HCT116 (cell line): ENCODE data around the gene FSD1L. TPM values are rescaled to one million over a fixed set of nuclear protein-coding genes. Genes with fewer than 3 reads are reported as not detected.
A peak's percentile ranks its signal among the peaks of the same experiment; 100 is the strongest.

Source experiments
- ATAC-seq: fragments of 200-7000 bp; cut with Tn5 transposase; 2 replicates; pipeline ENCODE4 v1.9.1; 2020; ENCODE audit warnings: mild to moderate bottlenecking, moderate library complexity
- BruUV-seq: library from RNA; stranded (reverse); fragments of 400-500 nt; replicated peaks from 2 replicates; lab custom pipeline; 2021; lab: Mats Ljungman, UMichigan
- CTCF ChIA-PET: fragments of 300-600 bp; sonication (Branson Sonifier 250); formaldehyde crosslinking; loops from one replicate; lab custom pipeline; 2021; ENCODE audit warnings: antibody characterized with exemption; lab: Charles Lee
- POLR2A ChIA-PET: fragments of 300-600, 350-600 bp; sonication (Branson Sonifier 250); formaldehyde crosslinking; loops from one replicate; lab custom pipeline; 2021; ENCODE audit warnings: antibody characterized with exemption; lab: Charles Lee
- RAD21 ChIA-PET, 2 experiments: fragments of 300-600 bp; sonication (Branson Sonifier 250); formaldehyde crosslinking; loops; one replicate each; lab custom pipeline; 2023; ENCODE audit warnings: low total read pairs in 2 of 2; ENCODE audit not compliant: uncharacterized antibody in 2 of 2, unreplicated experiment in 2 of 2, low non-redundant PET in 1 of 2; lab: Charles Lee
- DNase-seq: peaks from one replicate; pipeline ENCODE4 v3.0.0-alpha.2; 2010; ENCODE audit warnings: low read depth, low spot score
- H2AFZ ChIP-seq: fragments of 200-600 bp; shearing (Covaris generic), sonication (generic); 2 replicates; pipeline ENCODE4 v1.6.1; 2017; ENCODE audit warnings: low read depth, mixed run types, mixed read lengths, antibody characterized with exemption, low read length; ENCODE audit not compliant: poor library complexity, severe bottlenecking
- H3K27ac ChIP-seq: 2 replicates; pipeline ENCODE4 v1.5.1; 2012; ENCODE audit warnings: low read depth, low read length
- H3K27me3 ChIP-seq: fragments of 200-600 bp; sonication (generic); 2 replicates; pipeline ENCODE4 v1.6.1; 2016; ENCODE audit warnings: mixed run types, low read length, mixed read lengths; ENCODE audit not compliant: insufficient read depth
- H3K36me3 ChIP-seq, 2 experiments: fragments of 200-500 bp in 1 of 2; fragments of 200-600 bp in 1 of 2; sonication (Bioruptor generic) in 1 of 2; sonication (generic) in 1 of 2; 2 replicates each; pipeline versions ENCODE4 v1.5.1 to v1.6.1; 2014 to 2016; ENCODE audit warnings: low read length in 2 of 2, inconsistent platforms in 1 of 2, mixed read lengths in 1 of 2, mixed run types in 1 of 2; ENCODE audit not compliant: insufficient read depth in 2 of 2, control insufficient read depth in 1 of 2
- H3K4me1 ChIP-seq, 2 experiments: fragments of 200-600 bp in 1 of 2; sonication (generic) in 1 of 2; 2 replicates each; pipeline versions ENCODE4 v1.5.1 to v1.6.1; 2012 to 2017; ENCODE audit warnings: low read length in 2 of 2, inconsistent platforms in 1 of 2, mild to moderate bottlenecking in 1 of 2, mixed read lengths in 1 of 2, mixed run types in 1 of 2, moderate library complexity in 1 of 2; ENCODE audit not compliant: insufficient read depth in 2 of 2, control insufficient read depth in 1 of 2
- H3K4me2 ChIP-seq: fragments of 200-600 bp; sonication (generic); 2 replicates; pipeline ENCODE4 v1.6.1; 2017; ENCODE audit warnings: mixed run types, low read length, mixed read lengths
- H3K4me3 ChIP-seq, 2 experiments: fragments of 200-600 bp in 1 of 2; sonication (generic) in 1 of 2; replicated peaks in 1 of 2; 2 replicates each; pipeline ENCODE4 v1.5.1; 2011 to 2016; ENCODE audit warnings: low read length in 2 of 2, control low read depth in 1 of 2, low read depth in 1 of 2, mild to moderate bottlenecking in 1 of 2, mixed read lengths in 1 of 2, mixed run types in 1 of 2
- H3K79me2 ChIP-seq: fragments of 200-600 bp; sonication (generic); 2 replicates; pipeline ENCODE4 v1.6.1; 2017; ENCODE audit warnings: mild to moderate bottlenecking, mixed run types, low read length, moderate library complexity, mixed read lengths; ENCODE audit not compliant: insufficient read depth
- H3K9ac ChIP-seq: fragments of 200-600 bp; sonication (generic); 2 replicates; pipeline ENCODE4 v1.6.1; 2016; ENCODE audit warnings: low read length, mixed read lengths
- H3K9me2 ChIP-seq: fragments of 200-600 bp; sonication (generic), shearing (Covaris generic); 2 replicates; pipeline ENCODE4 v1.6.1; 2017; ENCODE audit warnings: mixed run types, mild to moderate bottlenecking, moderate library complexity; ENCODE audit not compliant: insufficient read depth
- H3K9me3 ChIP-seq, 2 experiments: fragments of 200-500 bp in 1 of 2; fragments of 200-600 bp in 1 of 2; sonication (Bioruptor generic) in 1 of 2; sonication (generic) in 1 of 2; 2 replicates each; pipeline ENCODE4 v1.6.1; 2014 to 2017; ENCODE audit warnings: low read length in 2 of 2, mixed read lengths in 2 of 2, inconsistent platforms in 1 of 2, low read depth in 1 of 2, mild to moderate bottlenecking in 1 of 2, mixed run types in 1 of 2, moderate library complexity in 1 of 2; ENCODE audit not compliant: control insufficient read depth in 1 of 2, insufficient read depth in 1 of 2
- H4K20me1 ChIP-seq: fragments of 200-600 bp; sonication (generic), shearing (Covaris generic); 2 replicates; pipeline ENCODE4 v1.6.1; 2017; ENCODE audit warnings: mixed run types, mild to moderate bottlenecking, moderate library complexity; ENCODE audit not compliant: insufficient read depth
- EGR1 ChIP-seq: IDR thresholded peaks from 2 replicates; pipeline ENCODE4 v1.6.1; 2012; ENCODE audit warnings: low read depth
- RAD21 ChIP-seq: IDR thresholded peaks from 2 replicates; pipeline ENCODE4 v1.6.1; 2012; ENCODE audit warnings: low read depth, mild to moderate bottlenecking
- intact Hi-C: fragments of 100-400 bp; cut with micrococcal nuclease; formaldehyde crosslinking; loops from 2 replicates; pipeline ENCODE4 v1.10.0; 2022
- total RNA-seq: library from RNA; stranded (reverse); gene quantifications from one replicate; pipeline ENCODE4 v1.2.1, GENCODE V29; 2021; ENCODE audit not compliant: unreplicated experiment
- TF ChIP-seq, protein P1 (sequence below), 3 experiments: fragments of 200-600 bp in 1 of 3; sonication (generic) in 1 of 3; IDR thresholded peaks in 2 of 3; conservative IDR thresholded peaks in 1 of 3; 2 replicates each; pipeline ENCODE4 v1.5.1; 2012 to 2017; ENCODE audit warnings: low read depth in 2 of 3, low read length in 2 of 3, antibody characterized with exemption in 1 of 3, borderline replicate concordance in 1 of 3, control low read depth in 1 of 3, mild to moderate bottlenecking in 1 of 3, mixed read lengths in 1 of 3, mixed run types in 1 of 3, moderate library complexity in 1 of 3; ENCODE audit not compliant: insufficient read depth in 1 of 3
- TF ChIP-seq, protein P2 (sequence below): IDR thresholded peaks from 2 replicates; pipeline ENCODE4 v1.6.1; 2011; ENCODE audit warnings: mild to moderate bottlenecking, low read length, moderate library complexity; ENCODE audit not compliant: insufficient replicate concordance; ENCODE audit errors: extremely low read depth

FSD1L gene
- total RNA-seq, 1 experiment from 2014 or later: 5.5 TPM

DNA sequence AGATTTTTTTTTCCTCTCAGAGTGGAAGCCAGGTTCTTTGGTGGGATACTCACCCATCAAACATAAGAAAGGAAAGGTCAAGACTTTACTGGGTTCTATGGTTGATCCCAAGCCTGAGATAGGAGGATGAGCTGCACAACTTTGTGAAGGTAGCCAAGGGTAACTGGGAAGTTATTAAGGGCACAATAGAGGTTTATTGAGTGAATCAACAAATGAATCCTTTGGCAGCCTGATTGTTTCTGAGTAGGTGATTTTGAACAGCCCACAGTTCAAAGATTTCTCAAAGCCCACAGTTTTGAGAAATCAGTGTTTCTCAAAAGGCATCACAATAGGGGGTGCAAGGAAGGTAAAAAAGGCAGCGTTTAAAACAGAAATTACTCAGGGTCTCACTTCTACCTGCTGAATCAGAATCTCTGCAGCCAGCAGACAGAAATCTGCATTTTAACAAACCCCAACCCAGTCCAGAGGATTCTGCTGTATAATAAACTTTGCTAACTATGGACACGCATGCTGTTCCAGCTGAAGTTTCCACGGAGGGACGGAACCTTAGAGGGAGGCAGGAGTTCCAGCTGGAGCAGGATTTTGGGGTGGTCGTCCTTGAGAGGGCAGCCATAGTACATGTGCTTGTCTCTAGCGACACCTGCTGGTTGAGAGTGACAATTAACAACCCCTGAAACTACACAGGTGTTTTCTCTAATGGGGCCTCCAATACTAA is 32.7 kb upstream of the FSD1L start:
- Histone ChIP-seq H3K4me2 (peak overlapping the region; percentile 12), H3K79me2 (no peaks in the 10 kb centered on the region), H3K27me3 (no peaks in the 10 kb centered on the region), H3K36me3 (no peaks in the 10 kb centered on the region), H3K27ac (no peak overlapping the region), H3K9me2 (no peaks in the 10 kb centered on the region), H3K4me1 (no peaks in the 10 kb centered on the region), H3K9ac (no peak overlapping the region), H3K9me3 (no peaks in the 10 kb centered on the region), H4K20me1 (no peaks in the 10 kb centered on the region), H3K4me3 (no peak overlapping the region), H2AFZ (peak overlapping the region; percentile 47)
- TF ChIP-seq EGR1 (no peak), RAD21 (peak; percentile 95)
- TF ChIP-seq, protein P1, sequence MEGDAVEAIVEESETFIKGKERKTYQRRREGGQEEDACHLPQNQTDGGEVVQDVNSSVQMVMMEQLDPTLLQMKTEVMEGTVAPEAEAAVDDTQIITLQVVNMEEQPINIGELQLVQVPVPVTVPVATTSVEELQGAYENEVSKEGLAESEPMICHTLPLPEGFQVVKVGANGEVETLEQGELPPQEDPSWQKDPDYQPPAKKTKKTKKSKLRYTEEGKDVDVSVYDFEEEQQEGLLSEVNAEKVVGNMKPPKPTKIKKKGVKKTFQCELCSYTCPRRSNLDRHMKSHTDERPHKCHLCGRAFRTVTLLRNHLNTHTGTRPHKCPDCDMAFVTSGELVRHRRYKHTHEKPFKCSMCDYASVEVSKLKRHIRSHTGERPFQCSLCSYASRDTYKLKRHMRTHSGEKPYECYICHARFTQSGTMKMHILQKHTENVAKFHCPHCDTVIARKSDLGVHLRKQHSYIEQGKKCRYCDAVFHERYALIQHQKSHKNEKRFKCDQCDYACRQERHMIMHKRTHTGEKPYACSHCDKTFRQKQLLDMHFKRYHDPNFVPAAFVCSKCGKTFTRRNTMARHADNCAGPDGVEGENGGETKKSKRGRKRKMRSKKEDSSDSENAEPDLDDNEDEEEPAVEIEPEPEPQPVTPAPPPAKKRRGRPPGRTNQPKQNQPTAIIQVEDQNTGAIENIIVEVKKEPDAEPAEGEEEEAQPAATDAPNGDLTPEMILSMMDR (IDR thresholded peaks at IDR 0.05 in 2 of 3, conservative IDR thresholded peaks at IDR 0.05 in 1 of 3; ENCODE audit: borderline replicate concordance in 1 of 3, insufficient read depth in 1 of 3, low read depth in 2 of 3, low read length in 2 of 3): peak; percentile 74 to 95 (median 76)
- RAD21 ChIA-PET: no interaction called here
- POLR2A ChIA-PET: no interaction called here
- CTCF ChIA-PET: interaction anchor here (0.5 to 1.9 kb wide), 4 partner anchors 256 to 635 kb away, joined by 3 to 7 read pairs (median 4); no protein-coding TSS in a partner anchor
- intact Hi-C loops: loop anchor here (1.0 to 10.0 kb wide), 6 partner anchors 170 to 634 kb away; partner anchors contain the start of gene SLC44A1
- DNase-seq (peak; percentile 50), ATAC-seq (peak; percentile 90)
- no TSS peak for BruUV-seq

DNA sequence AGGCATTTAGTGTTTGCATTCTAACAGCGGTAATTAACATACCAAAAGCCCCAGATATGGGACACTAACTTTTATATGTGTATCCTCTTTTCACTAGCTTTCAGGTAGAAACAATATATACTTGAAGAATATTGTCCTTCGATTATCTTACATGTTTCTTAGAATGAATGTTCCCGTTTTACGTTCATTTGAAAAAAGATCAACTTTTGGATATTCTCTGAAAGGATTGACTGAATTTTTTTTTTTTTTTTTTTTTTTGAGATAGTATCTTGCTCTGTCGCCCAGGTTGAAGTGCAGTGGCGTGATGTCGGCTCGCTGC is 32.2 kb upstream of the FSD1L start:
- CTCF ChIA-PET: interaction anchor here (0.7 to 1.9 kb wide), 4 partner anchors 256 to 635 kb away, joined by 3 to 7 read pairs (median 4); no protein-coding TSS in a partner anchor

More for the DNA sequence above, 32.2 kb upstream of the FSD1L start:
- Histone ChIP-seq H3K4me1 (no peaks in the 10 kb centered on the region), H3K79me2 (no peaks in the 10 kb centered on the region), H2AFZ (peak overlapping the region; percentile 47), H3K9me2 (no peaks in the 10 kb centered on the region), H3K27ac (no peak overlapping the region), H3K36me3 (no peaks in the 10 kb centered on the region), H3K9ac (no peak overlapping the region), H3K27me3 (no peaks in the 10 kb centered on the region), H3K4me2 (peak overlapping the region; percentile 12; the same call in 1 of the 2 replicates), H4K20me1 (no peaks in the 10 kb centered on the region), H3K9me3 (no peaks in the 10 kb centered on the region), H3K4me3 (no peak overlapping the region)
- ATAC-seq (no peak), DNase-seq (no peak)
- intact Hi-C loops: loop anchor here (1.0 to 10.0 kb wide), 6 partner anchors 171 to 635 kb away; partner anchors contain the start of gene SLC44A1
- ChIA-PET POLR2A (no interaction called here), RAD21 (interaction anchor here in 1 of 2 experiments (0.7 kb wide), 1 partner anchor 50 kb away, joined by 3 read pairs; no protein-coding TSS in a partner anchor)
- TF ChIP-seq, protein P2, sequence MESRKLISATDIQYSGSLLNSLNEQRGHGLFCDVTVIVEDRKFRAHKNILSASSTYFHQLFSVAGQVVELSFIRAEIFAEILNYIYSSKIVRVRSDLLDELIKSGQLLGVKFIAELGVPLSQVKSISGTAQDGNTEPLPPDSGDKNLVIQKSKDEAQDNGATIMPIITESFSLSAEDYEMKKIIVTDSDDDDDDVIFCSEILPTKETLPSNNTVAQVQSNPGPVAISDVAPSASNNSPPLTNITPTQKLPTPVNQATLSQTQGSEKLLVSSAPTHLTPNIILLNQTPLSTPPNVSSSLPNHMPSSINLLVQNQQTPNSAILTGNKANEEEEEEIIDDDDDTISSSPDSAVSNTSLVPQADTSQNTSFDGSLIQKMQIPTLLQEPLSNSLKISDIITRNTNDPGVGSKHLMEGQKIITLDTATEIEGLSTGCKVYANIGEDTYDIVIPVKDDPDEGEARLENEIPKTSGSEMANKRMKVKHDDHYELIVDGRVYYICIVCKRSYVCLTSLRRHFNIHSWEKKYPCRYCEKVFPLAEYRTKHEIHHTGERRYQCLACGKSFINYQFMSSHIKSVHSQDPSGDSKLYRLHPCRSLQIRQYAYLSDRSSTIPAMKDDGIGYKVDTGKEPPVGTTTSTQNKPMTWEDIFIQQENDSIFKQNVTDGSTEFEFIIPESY: no peak
- BruUV-seq: no TSS peak
